HEK293 (cell line): ENCODE measurements around the gene YWHAE.

Source experiments
- GLIS1 ChIP-seq: fragments of 450-650 bp; formaldehyde crosslinking; IDR thresholded peaks from 2 replicates; pipeline ENCODE4 v1.5.1; 2016; ENCODE audit warnings: missing biosample characterization, missing genetic modification characterization
- KLF10 ChIP-seq: fragments of 450-650 bp; IDR thresholded peaks from 2 replicates; pipeline ENCODE4 v1.5.1; 2018; ENCODE audit warnings: missing biosample characterization, mild to moderate bottlenecking, missing genetic modification characterization
- KLF7 ChIP-seq: fragments of 450-650 bp; formaldehyde crosslinking; IDR thresholded peaks from 2 replicates; pipeline ENCODE4 v1.5.1; 2016; ENCODE audit warnings: missing biosample characterization, missing genetic modification characterization, borderline replicate concordance
- MEIS1 ChIP-seq: sonication (generic); formaldehyde crosslinking; IDR thresholded peaks from 2 replicates; pipeline ENCODE4 v1.8.1; 2022; ENCODE audit warnings: missing genetic modification reagents, mild to moderate bottlenecking, borderline replicate concordance
- MZF1 ChIP-seq: fragments of 450-650 bp; formaldehyde crosslinking; IDR thresholded peaks from 2 replicates; pipeline ENCODE4 v1.5.1; 2017; ENCODE audit warnings: missing biosample characterization, missing genetic modification characterization, borderline replicate concordance
- SCRT1 ChIP-seq: fragments of 450-650 bp; formaldehyde crosslinking; IDR thresholded peaks from 2 replicates; pipeline ENCODE4 v1.5.1; 2016; ENCODE audit warnings: missing biosample characterization, missing genetic modification characterization, borderline replicate concordance
- SCRT2 ChIP-seq: fragments of 450-650 bp; formaldehyde crosslinking; IDR thresholded peaks from 2 replicates; pipeline ENCODE4 v1.5.1; 2016; ENCODE audit warnings: missing biosample characterization, missing genetic modification characterization
- SP7 ChIP-seq: fragments of 450-650 bp; formaldehyde crosslinking; IDR thresholded peaks from 2 replicates; pipeline ENCODE4 v1.5.1; 2016; ENCODE audit warnings: missing biosample characterization, missing genetic modification characterization
- TCF7L2 ChIP-seq: IDR thresholded peaks from 2 replicates; pipeline ENCODE4 v1.6.1; 2011; ENCODE audit warnings: low read depth, mild to moderate bottlenecking, inconsistent platforms, low read length, moderate library complexity, borderline replicate concordance
- TRIM28 ChIP-seq: IDR thresholded peaks from 2 replicates; pipeline ENCODE4 v1.6.1; 2011; ENCODE audit warnings: low read length, control low read depth, borderline replicate concordance
- WT1 ChIP-seq: fragments of 450-650 bp; formaldehyde crosslinking; IDR thresholded peaks from 2 replicates; pipeline ENCODE4 v1.5.1; 2016; ENCODE audit warnings: missing biosample characterization, missing genetic modification characterization
- YY2 ChIP-seq: fragments of 450-650 bp; formaldehyde crosslinking; IDR thresholded peaks from 2 replicates; pipeline ENCODE4 v1.5.1; 2016; ENCODE audit warnings: missing biosample characterization, missing genetic modification characterization
- ZBTB7A ChIP-seq: fragments of 450-650 bp; formaldehyde crosslinking; IDR thresholded peaks from 2 replicates; pipeline ENCODE4 v1.5.1; 2016; ENCODE audit warnings: low read depth, missing biosample characterization, missing genetic modification characterization
- ZFP69B ChIP-seq: fragments of 450-650 bp; formaldehyde crosslinking; IDR thresholded peaks from 2 replicates; pipeline ENCODE4 v1.5.1; 2016; ENCODE audit warnings: missing biosample characterization, missing genetic modification characterization
- ZNF114 ChIP-seq: fragments of 450-650 bp; formaldehyde crosslinking; IDR thresholded peaks from 2 replicates; pipeline ENCODE4 v1.5.0; 2017; ENCODE audit warnings: missing biosample characterization, missing genetic modification characterization
- ZNF221 ChIP-seq: fragments of 450-650 bp; formaldehyde crosslinking; IDR thresholded peaks from 2 replicates; pipeline ENCODE4 v1.5.1; 2017; ENCODE audit warnings: missing biosample characterization, missing genetic modification characterization, borderline replicate concordance
- ZNF239 ChIP-seq: fragments of 450-650 bp; formaldehyde crosslinking; IDR thresholded peaks from 2 replicates; pipeline ENCODE4 v1.5.1; 2016; ENCODE audit warnings: missing biosample characterization, missing genetic modification characterization
- ZNF394 ChIP-seq: fragments of 450-650 bp; formaldehyde crosslinking; IDR thresholded peaks from 2 replicates; pipeline ENCODE4 v1.5.1; 2016; ENCODE audit warnings: missing biosample characterization, missing genetic modification characterization, mild to moderate bottlenecking, moderate library complexity, borderline replicate concordance
- ZNF404 ChIP-seq: fragments of 450-650 bp; formaldehyde crosslinking; IDR thresholded peaks from 2 replicates; pipeline ENCODE4 v1.5.1; 2017; ENCODE audit warnings: missing biosample characterization, missing genetic modification characterization
- ZNF549 ChIP-seq: fragments of 450-650 bp; IDR thresholded peaks from 2 replicates; pipeline ENCODE4 v1.5.1; 2018; ENCODE audit warnings: missing biosample characterization, missing genetic modification characterization, mild to moderate bottlenecking, inconsistent platforms, moderate library complexity
- ZNF629 ChIP-seq: fragments of 450-650 bp; formaldehyde crosslinking; IDR thresholded peaks from 2 replicates; pipeline ENCODE4 v1.5.1; 2017; ENCODE audit warnings: missing biosample characterization, missing genetic modification characterization
- ZNF670 ChIP-seq: fragments of 450-650 bp; formaldehyde crosslinking; IDR thresholded peaks from 2 replicates; pipeline ENCODE4 v1.5.1; 2016; ENCODE audit warnings: missing biosample characterization, missing genetic modification characterization, low read depth
- ZNF785 ChIP-seq: fragments of 450-650 bp; formaldehyde crosslinking; IDR thresholded peaks from 2 replicates; pipeline ENCODE4 v1.5.1; 2016; ENCODE audit warnings: missing biosample characterization, missing genetic modification characterization
- ZNF791 ChIP-seq: fragments of 450-650 bp; formaldehyde crosslinking; IDR thresholded peaks from 2 replicates; pipeline ENCODE4 v1.5.1; 2016; ENCODE audit warnings: missing biosample characterization, missing genetic modification characterization
- ZNF843 ChIP-seq: fragments of 450-650 bp; formaldehyde crosslinking; IDR thresholded peaks from 2 replicates; pipeline ENCODE4 v1.5.1; 2016; ENCODE audit warnings: missing biosample characterization, missing genetic modification characterization
- TF ChIP-seq, protein P1 (sequence below): fragments of 450-650 bp; formaldehyde crosslinking; IDR thresholded peaks from 2 replicates; pipeline ENCODE4 v1.5.1; 2016; ENCODE audit warnings: missing biosample characterization, missing genetic modification characterization
- TF ChIP-seq, protein P2 (sequence below): fragments of 450-650 bp; formaldehyde crosslinking; IDR thresholded peaks from 2 replicates; pipeline ENCODE4 v1.5.1; 2016; ENCODE audit warnings: missing biosample characterization, missing genetic modification characterization
- TF ChIP-seq, protein P3 (sequence below): fragments of 450-650 bp; formaldehyde crosslinking; IDR thresholded peaks from 2 replicates; pipeline ENCODE4 v1.5.1; 2017; ENCODE audit warnings: missing biosample characterization, missing genetic modification characterization
- TF ChIP-seq, protein P4 (sequence below): fragments of 450-650 bp; formaldehyde crosslinking; IDR thresholded peaks from 2 replicates; pipeline ENCODE4 v1.5.1; 2016; ENCODE audit warnings: missing biosample characterization, missing genetic modification characterization
- TF ChIP-seq, protein P5 (sequence below): fragments of 450-650 bp; formaldehyde crosslinking; IDR thresholded peaks from 2 replicates; pipeline ENCODE4 v1.5.1; 2017; ENCODE audit warnings: missing biosample characterization, mild to moderate bottlenecking, missing genetic modification characterization, moderate library complexity
- TF ChIP-seq, protein P6 (sequence below): fragments of 450-650 bp; formaldehyde crosslinking; IDR thresholded peaks from 2 replicates; pipeline ENCODE4 v1.5.1; 2016; ENCODE audit warnings: missing biosample characterization, missing genetic modification characterization

YWHAE gene

DNA sequence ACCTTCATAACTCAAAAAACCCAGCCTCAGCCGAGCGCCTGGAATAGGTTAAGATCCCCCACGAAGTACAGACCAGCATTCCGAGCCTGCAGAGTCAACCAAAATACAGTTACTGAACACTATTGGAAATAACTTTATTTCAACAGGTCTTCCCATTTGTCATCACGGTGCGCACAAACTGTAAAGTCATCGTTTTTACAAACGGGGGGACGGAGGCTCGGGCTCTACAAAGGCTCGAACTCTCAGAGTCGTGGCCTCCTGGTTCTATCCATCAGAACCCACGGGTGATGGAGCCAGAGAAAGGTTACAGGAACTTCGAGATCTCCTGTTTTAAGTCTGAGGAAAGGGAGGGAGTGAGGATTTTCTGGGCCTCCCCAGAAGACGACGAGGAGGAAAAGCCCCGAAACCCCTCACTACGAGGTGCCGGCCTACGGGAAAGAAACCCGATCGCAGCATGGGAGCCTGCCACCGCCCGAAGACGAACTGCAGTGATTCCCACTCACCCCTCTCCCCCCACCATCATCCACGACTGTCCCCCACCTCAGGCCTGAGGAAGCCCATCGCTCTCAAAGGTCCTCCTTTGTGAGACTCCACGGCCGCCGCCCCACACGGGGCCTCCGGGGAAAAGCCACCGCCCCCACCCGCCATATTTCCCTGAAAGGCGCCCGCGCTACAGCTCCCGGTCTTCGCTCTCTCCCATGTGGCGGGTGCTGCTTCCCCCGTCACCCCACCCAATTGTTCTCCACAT lies 917 bp downstream of the YWHAE start (continued):
- no peak for TF ChIP-seq ZNF221
- TF ChIP-seq, protein P1, sequence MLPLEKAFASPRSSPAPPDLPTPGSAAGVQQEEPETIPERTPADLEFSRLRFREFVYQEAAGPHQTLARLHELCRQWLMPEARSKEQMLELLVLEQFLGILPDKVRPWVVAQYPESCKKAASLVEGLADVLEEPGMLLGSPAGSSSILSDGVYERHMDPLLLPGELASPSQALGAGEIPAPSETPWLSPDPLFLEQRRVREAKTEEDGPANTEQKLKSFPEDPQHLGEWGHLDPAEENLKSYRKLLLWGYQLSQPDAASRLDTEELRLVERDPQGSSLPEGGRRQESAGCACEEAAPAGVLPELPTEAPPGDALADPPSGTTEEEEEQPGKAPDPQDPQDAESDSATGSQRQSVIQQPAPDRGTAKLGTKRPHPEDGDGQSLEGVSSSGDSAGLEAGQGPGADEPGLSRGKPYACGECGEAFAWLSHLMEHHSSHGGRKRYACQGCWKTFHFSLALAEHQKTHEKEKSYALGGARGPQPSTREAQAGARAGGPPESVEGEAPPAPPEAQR (tag by site-specific recombination) = no peak
- TF ChIP-seq SCRT1 = peak; percentile 53; the same call in 1 of the 2 replicates
- TF ChIP-seq KLF7 (tag by site-specific recombination) = peak; percentile 22; the same call in 1 of the 2 replicates
- no peak for TF ChIP-seq ZNF404 (tag by site-specific recombination)
- TF ChIP-seq ZFP69B (tag by site-specific recombination) = no peak
- peak; percentile 92 for TF ChIP-seq SCRT2
- TF ChIP-seq KLF10 (tag by site-specific recombination) = no peak
- TF ChIP-seq ZNF791 = no peak
- TF ChIP-seq MZF1 (tag by site-specific recombination) = no peak
- no peak for TF ChIP-seq SP7 (tag by site-specific recombination)
- TF ChIP-seq TRIM28 = no peak
- TF ChIP-seq, protein P2, sequence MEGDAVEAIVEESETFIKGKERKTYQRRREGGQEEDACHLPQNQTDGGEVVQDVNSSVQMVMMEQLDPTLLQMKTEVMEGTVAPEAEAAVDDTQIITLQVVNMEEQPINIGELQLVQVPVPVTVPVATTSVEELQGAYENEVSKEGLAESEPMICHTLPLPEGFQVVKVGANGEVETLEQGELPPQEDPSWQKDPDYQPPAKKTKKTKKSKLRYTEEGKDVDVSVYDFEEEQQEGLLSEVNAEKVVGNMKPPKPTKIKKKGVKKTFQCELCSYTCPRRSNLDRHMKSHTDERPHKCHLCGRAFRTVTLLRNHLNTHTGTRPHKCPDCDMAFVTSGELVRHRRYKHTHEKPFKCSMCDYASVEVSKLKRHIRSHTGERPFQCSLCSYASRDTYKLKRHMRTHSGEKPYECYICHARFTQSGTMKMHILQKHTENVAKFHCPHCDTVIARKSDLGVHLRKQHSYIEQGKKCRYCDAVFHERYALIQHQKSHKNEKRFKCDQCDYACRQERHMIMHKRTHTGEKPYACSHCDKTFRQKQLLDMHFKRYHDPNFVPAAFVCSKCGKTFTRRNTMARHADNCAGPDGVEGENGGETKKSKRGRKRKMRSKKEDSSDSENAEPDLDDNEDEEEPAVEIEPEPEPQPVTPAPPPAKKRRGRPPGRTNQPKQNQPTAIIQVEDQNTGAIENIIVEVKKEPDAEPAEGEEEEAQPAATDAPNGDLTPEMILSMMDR = no peak
- TF ChIP-seq, protein P3, sequence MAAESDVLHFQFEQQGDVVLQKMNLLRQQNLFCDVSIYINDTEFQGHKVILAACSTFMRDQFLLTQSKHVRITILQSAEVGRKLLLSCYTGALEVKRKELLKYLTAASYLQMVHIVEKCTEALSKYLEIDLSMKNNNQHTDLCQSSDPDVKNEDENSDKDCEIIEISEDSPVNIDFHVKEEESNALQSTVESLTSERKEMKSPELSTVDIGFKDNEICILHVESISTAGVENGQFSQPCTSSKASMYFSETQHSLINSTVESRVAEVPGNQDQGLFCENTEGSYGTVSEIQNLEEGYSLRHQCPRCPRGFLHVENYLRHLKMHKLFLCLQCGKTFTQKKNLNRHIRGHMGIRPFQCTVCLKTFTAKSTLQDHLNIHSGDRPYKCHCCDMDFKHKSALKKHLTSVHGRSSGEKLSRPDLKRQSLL (tag by site-specific recombination) = peak; percentile 72; the same call in 1 of the 2 replicates
- no peak for TF ChIP-seq YY2
- TF ChIP-seq ZNF785 (tag by site-specific recombination) = no peak
- TF ChIP-seq TCF7L2 = no peak
- no peak for TF ChIP-seq ZNF670 (tag by site-specific recombination)
- TF ChIP-seq ZBTB7A (tag by site-specific recombination) = no peak
- TF ChIP-seq, protein P4, sequence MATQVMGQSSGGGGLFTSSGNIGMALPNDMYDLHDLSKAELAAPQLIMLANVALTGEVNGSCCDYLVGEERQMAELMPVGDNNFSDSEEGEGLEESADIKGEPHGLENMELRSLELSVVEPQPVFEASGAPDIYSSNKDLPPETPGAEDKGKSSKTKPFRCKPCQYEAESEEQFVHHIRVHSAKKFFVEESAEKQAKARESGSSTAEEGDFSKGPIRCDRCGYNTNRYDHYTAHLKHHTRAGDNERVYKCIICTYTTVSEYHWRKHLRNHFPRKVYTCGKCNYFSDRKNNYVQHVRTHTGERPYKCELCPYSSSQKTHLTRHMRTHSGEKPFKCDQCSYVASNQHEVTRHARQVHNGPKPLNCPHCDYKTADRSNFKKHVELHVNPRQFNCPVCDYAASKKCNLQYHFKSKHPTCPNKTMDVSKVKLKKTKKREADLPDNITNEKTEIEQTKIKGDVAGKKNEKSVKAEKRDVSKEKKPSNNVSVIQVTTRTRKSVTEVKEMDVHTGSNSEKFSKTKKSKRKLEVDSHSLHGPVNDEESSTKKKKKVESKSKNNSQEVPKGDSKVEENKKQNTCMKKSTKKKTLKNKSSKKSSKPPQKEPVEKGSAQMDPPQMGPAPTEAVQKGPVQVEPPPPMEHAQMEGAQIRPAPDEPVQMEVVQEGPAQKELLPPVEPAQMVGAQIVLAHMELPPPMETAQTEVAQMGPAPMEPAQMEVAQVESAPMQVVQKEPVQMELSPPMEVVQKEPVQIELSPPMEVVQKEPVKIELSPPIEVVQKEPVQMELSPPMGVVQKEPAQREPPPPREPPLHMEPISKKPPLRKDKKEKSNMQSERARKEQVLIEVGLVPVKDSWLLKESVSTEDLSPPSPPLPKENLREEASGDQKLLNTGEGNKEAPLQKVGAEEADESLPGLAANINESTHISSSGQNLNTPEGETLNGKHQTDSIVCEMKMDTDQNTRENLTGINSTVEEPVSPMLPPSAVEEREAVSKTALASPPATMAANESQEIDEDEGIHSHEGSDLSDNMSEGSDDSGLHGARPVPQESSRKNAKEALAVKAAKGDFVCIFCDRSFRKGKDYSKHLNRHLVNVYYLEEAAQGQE (tag by site-specific recombination) = no peak
- no peak for TF ChIP-seq ZNF239 (tag by site-specific recombination)
- TF ChIP-seq, protein P5, sequence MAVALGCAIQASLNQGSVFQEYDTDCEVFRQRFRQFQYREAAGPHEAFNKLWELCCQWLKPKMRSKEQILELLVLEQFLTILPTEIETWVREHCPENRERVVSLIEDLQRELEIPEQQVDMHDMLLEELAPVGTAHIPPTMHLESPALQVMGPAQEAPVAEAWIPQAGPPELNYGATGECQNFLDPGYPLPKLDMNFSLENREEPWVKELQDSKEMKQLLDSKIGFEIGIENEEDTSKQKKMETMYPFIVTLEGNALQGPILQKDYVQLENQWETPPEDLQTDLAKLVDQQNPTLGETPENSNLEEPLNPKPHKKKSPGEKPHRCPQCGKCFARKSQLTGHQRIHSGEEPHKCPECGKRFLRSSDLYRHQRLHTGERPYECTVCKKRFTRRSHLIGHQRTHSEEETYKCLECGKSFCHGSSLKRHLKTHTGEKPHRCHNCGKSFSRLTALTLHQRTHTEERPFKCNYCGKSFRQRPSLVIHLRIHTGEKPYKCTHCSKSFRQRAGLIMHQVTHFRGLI (tag by site-specific recombination) = no peak
- TF ChIP-seq MEIS1 (CRISPR knock-in tag) = no peak
- TF ChIP-seq ZNF629 (tag by site-specific recombination) = no peak
- no peak for TF ChIP-seq ZNF843
- TF ChIP-seq, protein P6, sequence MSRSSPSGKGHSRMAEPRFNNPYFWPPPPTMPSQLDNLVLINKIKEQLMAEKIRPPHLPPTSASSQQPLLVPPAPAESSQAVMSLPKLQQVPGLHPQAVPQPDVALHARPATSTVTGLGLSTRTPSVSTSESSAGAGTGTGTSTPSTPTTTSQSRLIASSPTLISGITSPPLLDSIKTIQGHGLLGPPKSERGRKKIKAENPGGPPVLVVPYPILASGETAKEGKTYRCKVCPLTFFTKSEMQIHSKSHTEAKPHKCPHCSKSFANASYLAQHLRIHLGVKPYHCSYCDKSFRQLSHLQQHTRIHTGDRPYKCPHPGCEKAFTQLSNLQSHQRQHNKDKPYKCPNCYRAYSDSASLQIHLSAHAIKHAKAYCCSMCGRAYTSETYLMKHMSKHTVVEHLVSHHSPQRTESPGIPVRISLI (tag by site-specific recombination) = no peak
- peak; percentile 51 for TF ChIP-seq GLIS1 (tag by site-specific recombination)
- TF ChIP-seq WT1 (tag by site-specific recombination) = no peak
- no peak for TF ChIP-seq ZNF114
- no peak for TF ChIP-seq ZNF394
- no peak for TF ChIP-seq ZNF549 (tag by site-specific recombination)
